Common myeloid progenitor, CD34-positive (primary cell): ENCODE data around the gene SLFN12.
"Not testable (repeated sequence)": the region's sequence is repeated elsewhere in the genome, so short reads cannot be mapped to it uniquely, and the experiment has no call there.

Experiments
- CTCF ChIA-PET: fragments of 350-600 bp; sonication (Branson Sonifier 250); formaldehyde crosslinking; loops from one replicate; lab custom pipeline; 2021; ENCODE audit warnings: antibody characterized with exemption; lab: Charles Lee
- POLR2A ChIA-PET: fragments of 350-600 bp; sonication (Branson Sonifier 250); formaldehyde crosslinking; loops from one replicate; lab custom pipeline; 2021; ENCODE audit warnings: antibody characterized with exemption; lab: Charles Lee
- DNase-seq, 3 donors: peaks; one replicate each; pipeline versions ENCODE4 v3.0.0 to v3.0.0-alpha.2; 2013
- H3K27ac ChIP-seq, 2 experiments: 1 replicate in 1 of 2; 2 replicates in 1 of 2; pipeline ENCODE4 v1.7.0; 2013; ENCODE audit warnings: inconsistent platforms in 2 of 2, low read length in 2 of 2, mild to moderate bottlenecking in 2 of 2, low read depth in 1 of 2, moderate library complexity in 1 of 2; ENCODE audit not compliant: severe bottlenecking in 2 of 2, insufficient read depth in 1 of 2, poor library complexity in 1 of 2
- H3K27me3 ChIP-seq, 5 experiments: replicated peaks in 2 of 5; 1 replicate in 3 of 5; 2 replicates in 2 of 5; pipeline versions ENCODE4 v1.6.1 to v1.7.0; 2013; ENCODE audit warnings: low read length in 4 of 5, mild to moderate bottlenecking in 2 of 5, moderate library complexity in 2 of 5, inconsistent platforms in 1 of 5; ENCODE audit not compliant: insufficient read depth in 5 of 5, control insufficient read depth in 4 of 5
- H3K36me3 ChIP-seq, 4 experiments: 1 replicate in 2 of 4; 2 replicates in 2 of 4; pipeline versions ENCODE4 v1.6.1 to v1.7.0; 2013; ENCODE audit warnings: low read length in 3 of 4, control low read depth in 1 of 4, mild to moderate bottlenecking in 1 of 4; ENCODE audit not compliant: control insufficient read depth in 4 of 4, insufficient read depth in 4 of 4
- H3K4me1 ChIP-seq, 4 experiments: 1 replicate in 3 of 4; 2 replicates in 1 of 4; pipeline versions ENCODE4 v1.6.1 to v1.7.1; 2013; ENCODE audit warnings: low read length in 3 of 4, mild to moderate bottlenecking in 3 of 4, control low read depth in 1 of 4, inconsistent platforms in 1 of 4, moderate library complexity in 1 of 4; ENCODE audit not compliant: control insufficient read depth in 4 of 4, insufficient read depth in 4 of 4; ENCODE audit errors: control extremely low read depth in 1 of 4
- H3K4me3 ChIP-seq, 7 experiments: 1 replicate in 4 of 7; 2 replicates in 3 of 7; pipeline versions ENCODE4 v1.5.1 to v1.7.0; 2013; ENCODE audit warnings: mild to moderate bottlenecking in 7 of 7, low read length in 6 of 7, moderate library complexity in 6 of 7, inconsistent platforms in 2 of 7, low read depth in 2 of 7, control low read depth in 1 of 7; ENCODE audit not compliant: insufficient read depth in 4 of 7, control insufficient read depth in 1 of 7; ENCODE audit errors: extremely low read depth in 1 of 7
- H3K9me3 ChIP-seq, 5 experiments: 1 replicate in 4 of 5; 2 replicates in 1 of 5; pipeline versions ENCODE4 v1.6.1 to v1.7.1; 2013; ENCODE audit warnings: low read length in 4 of 5, mild to moderate bottlenecking in 2 of 5, inconsistent platforms in 1 of 5, low read depth in 1 of 5, moderate library complexity in 1 of 5; ENCODE audit not compliant: control insufficient read depth in 4 of 5, insufficient read depth in 2 of 5; ENCODE audit errors: control extremely low read depth in 1 of 5
- whole genome bisulfite sequencing: methylation state at CpG from one replicate; pipeline ENCODE4 v1.1.5; 2013; ENCODE audit not compliant: insufficient coverage; 5-methylcytosine and 5-hydroxymethylcytosine counted together

SLFN12 gene

GRCh38 chr17:35421069-35421468 lies 11.2 kb downstream of the SLFN12 start:
- DNase-seq, POLR2A ChIA-PET, H3K9me3 ChIP-seq, H3K27ac ChIP-seq, H3K27me3 ChIP-seq, H3K4me1 ChIP-seq, H3K4me3 ChIP-seq: not testable (repeated sequence)
- H3K36me3 ChIP-seq: peaks cover 0 to 13% (median 2%) of the 10 kb centered on the region in 4 experiments
- CTCF ChIA-PET: interaction anchor here (0.9 kb wide), 1 partner anchor 18 kb away, joined by 3 read pairs; no protein-coding TSS in a partner anchor
- 100% methylated on average over 3 of the region's 9 CpGs for WGBS

- ChIA-PET CTCF (no interaction called here), POLR2A (no interaction called here)
- WGBS: 100% methylated on average over 1 of the region's 2 CpGs
- H3K9me3 ChIP-seq: peaks cover 0 to 8% (median 0%) of the 10 kb centered on the region in 5 experiments
- peaks cover 0 to 23% (median 4%) of the 10 kb centered on the region in 4 experiments for H3K36me3 ChIP-seq
- H3K27me3 ChIP-seq: no peaks in the 10 kb centered on the region
- H3K4me3 ChIP-seq: no peak overlapping the region
- DNase-seq: no peak
- H3K27ac ChIP-seq: no peak overlapping the region
- no peaks in the 10 kb centered on the region for H3K4me1 ChIP-seq
These were observed 15.6 kb downstream of the SLFN12 start for GRCh38 chr17:35416659-35417058.

GRCh38 chr17:35414707-35415106 lies 17.6 kb downstream of the SLFN12 start:
- H3K4me1 ChIP-seq, H3K27ac ChIP-seq, POLR2A ChIA-PET, H3K9me3 ChIP-seq, H3K27me3 ChIP-seq, DNase-seq, H3K4me3 ChIP-seq: not testable (repeated sequence)
- CTCF ChIA-PET: interaction anchor here (0.7 kb wide), 1 partner anchor 102 kb away, joined by 3 read pairs; no protein-coding TSS in a partner anchor
- WGBS: 100% methylated on average over 1 of the region's 2 CpGs
- H3K36me3 ChIP-seq: peaks cover 0 to 36% (median 9%) of the 10 kb centered on the region in 4 experiments

- Histone ChIP-seq H3K27ac (no peak overlapping the region), H3K4me3 (no peak overlapping the region), H3K27me3 (no peaks in the 10 kb centered on the region), H3K36me3 (peaks cover under 1 to 35% (median 8%) of the 10 kb centered on the region in 4 experiments), H3K9me3 (peaks cover 0 to 8% (median 0%) of the 10 kb centered on the region in 5 experiments), H3K4me1 (no peaks in the 10 kb centered on the region)
- no peak for DNase-seq
- ChIA-PET POLR2A (no interaction called here), CTCF (interaction anchor here (0.7 to 1.0 kb wide), 2 partner anchors 9 to 101 kb away, joined by 3 read pairs; no protein-coding TSS in a partner anchor)
- 100% methylated on average over 1 of the region's 1 CpG for whole genome bisulfite sequencing
These were observed 18.1 kb downstream of the SLFN12 start for GRCh38 chr17:35414247-35414646.

DNA sequence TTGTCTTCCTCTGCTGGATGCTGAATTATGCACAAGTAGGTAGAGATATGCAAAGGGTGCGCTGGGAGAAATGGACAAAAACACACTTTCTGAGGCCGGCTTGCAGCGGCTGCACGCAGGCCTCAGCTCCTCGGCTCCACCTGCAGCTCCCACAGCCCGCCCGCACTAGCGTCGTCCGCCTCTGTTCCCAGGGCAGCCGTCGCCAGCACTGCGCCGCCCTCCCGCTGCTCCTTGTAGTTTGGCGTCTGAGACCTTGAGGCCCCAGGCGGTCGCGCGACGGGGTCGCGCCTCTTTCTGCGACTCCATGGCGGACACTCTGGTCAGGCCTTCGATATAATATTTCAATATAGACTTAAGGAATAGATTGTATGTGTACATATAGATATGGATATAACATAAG lies 24.8 kb downstream of the SLFN12 start:
- Histone ChIP-seq H3K9me3 (no peaks in the 10 kb centered on the region), H3K36me3 (peaks cover 2 to 32% (median 6%) of the 10 kb centered on the region in 4 experiments), H3K4me3 (no peak overlapping the region), H3K27me3 (no peaks in the 10 kb centered on the region), H3K4me1 (no peaks in the 10 kb centered on the region), H3K27ac (no peak overlapping the region)
- 90% methylated on average over 12 of the region's 26 CpGs for WGBS
- CTCF ChIA-PET: no interaction called here
- POLR2A ChIA-PET: no interaction called here
- DNase-seq: no peak

DNA sequence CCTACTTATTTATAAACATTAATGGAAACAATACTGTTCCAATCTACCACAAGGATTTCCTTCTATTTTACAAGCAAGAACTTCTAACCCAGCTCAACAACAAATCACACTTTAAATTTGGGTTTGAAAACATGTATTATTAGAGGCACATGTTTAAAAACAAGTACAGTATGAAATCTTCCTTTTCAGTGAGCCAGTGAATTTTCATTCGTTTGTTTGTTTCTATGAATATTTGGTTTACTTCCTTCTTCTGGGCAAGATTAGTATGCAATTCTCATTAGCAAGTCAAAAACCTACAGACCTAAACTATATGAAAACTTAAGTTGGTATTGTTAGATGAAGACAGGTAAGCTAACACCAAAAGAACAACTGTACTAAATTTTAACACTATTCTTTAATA lies 25.7 kb downstream of the SLFN12 start:
- no peak overlapping the region for H3K27ac ChIP-seq
- ChIA-PET POLR2A (no interaction called here), CTCF (interaction anchor here (0.9 kb wide), 1 partner anchor 17 kb away, joined by 3 read pairs; no protein-coding TSS in a partner anchor)
- peaks cover 2 to 28% (median 6%) of the 10 kb centered on the region in 4 experiments for H3K36me3 ChIP-seq
- no peak overlapping the region for H3K4me3 ChIP-seq
- no peaks in the 10 kb centered on the region for H3K4me1 ChIP-seq
- no CpG with 5 or more reads among the region's 1 CpG for WGBS
- H3K27me3 ChIP-seq: no peaks in the 10 kb centered on the region
- DNase-seq: no peak
- H3K9me3 ChIP-seq: no peaks in the 10 kb centered on the region

GRCh38 chr17:35404360-35404759 lies 27.9 kb downstream of the SLFN12 start:
- Histone ChIP-seq H3K27me3 (no peaks in the 10 kb centered on the region), H3K36me3 (peaks cover 0 to 11% (median 2%) of the 10 kb centered on the region in 4 experiments), H3K9me3 (no peaks in the 10 kb centered on the region), H3K27ac (no peak overlapping the region), H3K4me3 (no peak overlapping the region), H3K4me1 (no peaks in the 10 kb centered on the region)
- CTCF ChIA-PET: interaction anchor here (1.6 kb wide), 1 partner anchor 14 kb away, joined by 4 read pairs; no protein-coding TSS in a partner anchor
- POLR2A ChIA-PET: no interaction called here
- DNase-seq: no peak
- no CpG with 5 or more reads among the region's 1 CpG for WGBS
